ENCODE measurements around the gene SIPA1L3. TPM values are rescaled to one million over a fixed set of nuclear protein-coding genes. Genes with fewer than 3 reads are reported as not detected.

Gene SIPA1L3
- total RNA-seq, 2 experiments from 2014 or later = 8.9 to 9.8 TPM

DNA sequence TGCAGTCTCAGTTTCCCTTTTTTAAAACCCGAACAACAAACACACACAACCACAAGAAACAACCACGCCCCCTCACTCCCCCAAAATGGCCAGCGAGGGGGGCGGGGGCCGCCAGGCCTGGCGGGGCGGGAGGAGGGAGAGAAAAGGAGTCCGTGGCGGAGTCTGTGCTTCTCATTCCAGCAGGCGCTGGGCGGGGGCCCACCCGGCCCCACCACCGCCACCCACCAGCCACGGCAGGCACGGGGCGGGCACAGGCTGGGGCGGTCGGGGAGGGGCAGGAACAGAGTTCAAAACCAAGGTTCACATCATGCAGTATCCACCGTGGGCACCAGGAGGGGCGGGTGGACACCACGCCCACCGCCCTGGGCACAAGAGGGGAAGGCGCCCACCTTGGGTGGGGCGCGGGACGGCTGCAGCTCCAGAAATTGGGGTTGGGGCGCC is 304.2 kb downstream of the SIPA1L3 start:
- Mint-ChIP-seq H3K4me3 (no peak overlapping the region), H3K27me3 (peaks cover 48% of the 10 kb centered on the region), H3K9me3 (no peaks in the 10 kb centered on the region), H3K36me3 (ENCODE audit: low read depth) (peaks cover 5% of the 10 kb centered on the region), H3K4me1 (ENCODE audit: low read depth) (peaks cover 23% of the 10 kb centered on the region), H3K27ac (no peak overlapping the region)
- no peak for ATAC-seq
- CTCF ChIA-PET = no interaction called here
- intact Hi-C loops (cut with micrococcal nuclease) = loop anchor here (10.0 kb wide), 1 partner anchor 66 kb away; no protein-coding TSS in a partner anchor
- POLR2A ChIA-PET = no interaction called here
- TF ChIP-seq, protein P1, sequence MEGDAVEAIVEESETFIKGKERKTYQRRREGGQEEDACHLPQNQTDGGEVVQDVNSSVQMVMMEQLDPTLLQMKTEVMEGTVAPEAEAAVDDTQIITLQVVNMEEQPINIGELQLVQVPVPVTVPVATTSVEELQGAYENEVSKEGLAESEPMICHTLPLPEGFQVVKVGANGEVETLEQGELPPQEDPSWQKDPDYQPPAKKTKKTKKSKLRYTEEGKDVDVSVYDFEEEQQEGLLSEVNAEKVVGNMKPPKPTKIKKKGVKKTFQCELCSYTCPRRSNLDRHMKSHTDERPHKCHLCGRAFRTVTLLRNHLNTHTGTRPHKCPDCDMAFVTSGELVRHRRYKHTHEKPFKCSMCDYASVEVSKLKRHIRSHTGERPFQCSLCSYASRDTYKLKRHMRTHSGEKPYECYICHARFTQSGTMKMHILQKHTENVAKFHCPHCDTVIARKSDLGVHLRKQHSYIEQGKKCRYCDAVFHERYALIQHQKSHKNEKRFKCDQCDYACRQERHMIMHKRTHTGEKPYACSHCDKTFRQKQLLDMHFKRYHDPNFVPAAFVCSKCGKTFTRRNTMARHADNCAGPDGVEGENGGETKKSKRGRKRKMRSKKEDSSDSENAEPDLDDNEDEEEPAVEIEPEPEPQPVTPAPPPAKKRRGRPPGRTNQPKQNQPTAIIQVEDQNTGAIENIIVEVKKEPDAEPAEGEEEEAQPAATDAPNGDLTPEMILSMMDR (IDR thresholded peaks at IDR 0.05) = no peak
- DNase-seq = no peak

DNA sequence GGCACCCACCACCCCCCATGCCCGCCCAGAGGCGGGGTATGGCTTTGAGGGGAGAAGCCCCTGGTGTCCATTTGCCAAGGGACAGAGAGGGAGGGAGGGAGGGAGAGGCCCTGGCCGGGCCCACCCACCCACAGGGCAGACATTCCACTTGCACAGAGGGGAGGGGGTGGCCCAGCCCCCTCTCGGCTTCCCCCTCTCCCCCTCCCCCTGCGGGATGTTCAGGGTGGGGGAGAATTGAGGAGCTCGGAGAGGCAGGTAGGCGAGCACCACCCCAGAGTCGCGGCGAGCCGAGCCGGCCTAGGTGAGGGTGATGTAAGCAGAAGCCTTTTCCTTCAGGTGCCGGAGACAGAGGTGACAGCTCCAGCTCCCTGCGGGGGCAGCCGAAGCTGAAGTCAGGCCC is 304.8 kb downstream of the SIPA1L3 start:
- POLR2A ChIA-PET = no interaction called here
- no peak overlapping the region for H3K27ac Mint-ChIP-seq
- CTCF ChIA-PET = no interaction called here
- intact Hi-C loops (cut with micrococcal nuclease) = loop anchor here (10.0 kb wide), 1 partner anchor 67 kb away; no protein-coding TSS in a partner anchor
- peaks cover 5% of the 10 kb centered on the region for H3K36me3 Mint-ChIP-seq (ENCODE audit: low read depth)
- peaks cover 50% of the 10 kb centered on the region for H3K27me3 Mint-ChIP-seq
- no peak for ATAC-seq
- no peak overlapping the region for H3K4me3 Mint-ChIP-seq
- peaks cover 23% of the 10 kb centered on the region for H3K4me1 Mint-ChIP-seq (ENCODE audit: low read depth)
- DNase-seq = no peak
- H3K9me3 Mint-ChIP-seq = no peaks in the 10 kb centered on the region
- TF ChIP-seq, protein P1 (IDR thresholded peaks at IDR 0.05) = peak; percentile 2

DNA sequence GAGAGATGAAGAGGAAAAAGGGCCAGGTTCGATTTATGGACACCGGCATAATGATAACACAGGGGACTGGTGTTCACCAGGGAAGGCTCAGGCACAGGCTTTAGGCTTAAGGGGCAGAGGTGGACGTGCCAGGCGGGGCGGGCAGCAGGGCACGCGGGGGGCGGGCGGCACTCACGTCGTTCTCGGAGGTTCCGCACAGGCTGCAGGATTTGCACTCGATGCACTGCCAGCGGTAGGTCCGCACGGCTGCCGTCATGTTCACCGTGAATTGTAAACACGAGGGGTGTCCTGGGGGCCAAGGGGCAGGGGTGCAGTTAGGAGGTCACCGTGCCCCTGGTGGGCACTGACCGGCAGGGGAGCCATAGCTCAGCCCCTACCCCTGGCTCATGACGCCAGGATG is 306.5 kb downstream of the SIPA1L3 start:
- Mint-ChIP-seq H3K4me1 (ENCODE audit: low read depth) (peaks cover 23% of the 10 kb centered on the region), H3K27ac (peak overlapping the region; percentile 84), H3K4me3 (peak overlapping the region; percentile 63), H3K36me3 (ENCODE audit: low read depth) (peaks cover 5% of the 10 kb centered on the region), H3K27me3 (peaks cover 58% of the 10 kb centered on the region), H3K9me3 (no peaks in the 10 kb centered on the region)
- TF ChIP-seq, protein P1 (IDR thresholded peaks at IDR 0.05) = no peak
- ATAC-seq (no peak), DNase-seq (no peak)
- CTCF ChIA-PET = interaction anchor here (1.3 kb wide), 1 partner anchor 38 kb away, joined by 5 read pairs; no protein-coding TSS in a partner anchor
- intact Hi-C loops (cut with micrococcal nuclease) = loop anchor here (10.0 kb wide), 1 partner anchor 69 kb away; no protein-coding TSS in a partner anchor
- POLR2A ChIA-PET = no interaction called here

DNA sequence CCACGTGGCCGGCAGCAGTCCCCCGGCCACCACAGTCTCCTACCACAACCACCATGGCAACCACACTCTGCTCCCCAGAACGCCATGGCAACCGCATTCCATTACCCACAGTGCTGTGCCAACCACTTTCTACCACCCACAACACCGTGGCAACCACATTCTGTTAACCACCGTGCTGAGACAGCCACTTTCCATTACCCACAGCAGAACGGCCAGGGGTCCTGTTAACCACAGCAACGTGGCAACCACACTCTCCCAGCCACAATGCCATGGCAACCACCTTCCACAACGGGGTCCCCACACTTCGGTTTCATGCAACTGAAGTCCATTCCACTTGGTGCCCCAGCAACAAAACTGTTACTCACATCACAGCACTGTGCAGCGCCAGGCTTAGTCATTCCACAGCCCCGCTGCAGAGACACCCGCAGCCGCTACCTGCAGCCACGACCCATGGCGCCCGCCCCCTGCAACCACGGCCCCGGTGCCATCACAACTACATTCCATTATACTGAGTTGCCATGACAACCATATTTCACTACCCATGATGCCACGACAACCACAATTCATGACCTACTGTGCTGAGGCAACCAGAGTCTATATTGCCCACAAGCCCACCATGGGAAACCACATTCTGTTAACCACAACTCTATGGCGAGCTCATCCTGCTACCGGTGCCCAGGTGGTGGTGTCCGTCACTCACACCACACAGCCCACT is 307.1 kb downstream of the SIPA1L3 start:
- Mint-ChIP-seq H3K27me3 (peaks cover 60% of the 10 kb centered on the region), H3K4me1 (ENCODE audit: low read depth) (peaks cover 23% of the 10 kb centered on the region), H3K4me3 (peak overlapping the region; percentile 63), H3K27ac (peak overlapping the region; percentile 84), H3K9me3 (no peaks in the 10 kb centered on the region), H3K36me3 (ENCODE audit: low read depth) (peaks cover 5% of the 10 kb centered on the region)
- POLR2A ChIA-PET = no interaction called here
- CTCF ChIA-PET = interaction anchor here (0.8 to 0.9 kb wide), 2 partner anchors 26 to 105 kb away, joined by 3 to 4 read pairs; partner anchors contain the start of gene KCNK6
- intact Hi-C loops (cut with micrococcal nuclease) = loop anchor here (10.0 kb wide), 1 partner anchor 69 kb away; no protein-coding TSS in a partner anchor
- peak; percentile 92 for DNase-seq
- peak; percentile 90 for ATAC-seq
- TF ChIP-seq, protein P1 (IDR thresholded peaks at IDR 0.05) = no peak

Measured in activated CD8-positive, alpha-beta T cell treated with anti-CD3 and anti-CD28 coated beads for 36 hours (primary cell).